GM23338 (cell line): Measurements from ENCODE around the gene GAS6. TPM values are rescaled to one million over a fixed set of nuclear protein-coding genes. Genes with fewer than 3 reads are reported as not detected.

ENCODE experiments used
- ATAC-seq: fragments of 200-7000 bp; cut with Tn5 transposase; 3 replicates; pipeline ENCODE4 v1.9.1; 2020
- DNase-seq: peaks from one replicate; pipeline ENCODE4 v3.0.0-alpha.2; 2015; ENCODE audit warnings: low spot score
- H2AFZ ChIP-seq: fragments of 200-600 bp; sonication (generic); 2 replicates; pipeline ENCODE4 v1.8.0; 2016; ENCODE audit warnings: antibody characterized with exemption, mild to moderate bottlenecking, moderate library complexity
- H3F3A ChIP-seq: fragments of 200-600 bp; sonication (generic); replicated peaks from 2 replicates; pipeline ENCODE4 v1.8.0; 2017; ENCODE audit warnings: antibody characterized with exemption, mixed run types, low read depth
- H3K27ac ChIP-seq: fragments of 200-600 bp; sonication (generic); 2 replicates; pipeline ENCODE4 v1.6.1; 2016; ENCODE audit warnings: low read depth
- H3K27me3 ChIP-seq: fragments of 200-600 bp; sonication (generic); 2 replicates; pipeline ENCODE4 v1.8.0; 2016; ENCODE audit warnings: mild to moderate bottlenecking, mixed run types, moderate library complexity; ENCODE audit not compliant: insufficient read depth
- H3K36me3 ChIP-seq: fragments of 200-600 bp; sonication (generic); 2 replicates; pipeline ENCODE4 v1.8.0; 2016; ENCODE audit warnings: mild to moderate bottlenecking; ENCODE audit not compliant: insufficient read depth
- H3K4me1 ChIP-seq: fragments of 200-600 bp; sonication (generic); 2 replicates; pipeline ENCODE4 v1.8.0; 2016; ENCODE audit warnings: mild to moderate bottlenecking, moderate library complexity; ENCODE audit not compliant: insufficient read depth
- H3K4me2 ChIP-seq: fragments of 200-600 bp; sonication (generic); 2 replicates; pipeline ENCODE4 v1.7.1; 2017; ENCODE audit warnings: mixed run types
- H3K4me3 ChIP-seq: fragments of 200-600 bp; sonication (generic); 2 replicates; pipeline ENCODE4 v1.6.1; 2016; ENCODE audit warnings: mixed run types
- H3K79me2 ChIP-seq: fragments of 200-600 bp; sonication (generic); replicated peaks from 2 replicates; pipeline ENCODE4 v1.8.0; 2017; ENCODE audit warnings: mild to moderate bottlenecking; ENCODE audit not compliant: insufficient read depth
- H3K9me2 ChIP-seq: fragments of 200-600 bp; sonication (generic); 2 replicates; pipeline ENCODE4 v1.8.0; 2017; ENCODE audit not compliant: insufficient read depth
- H4K20me1 ChIP-seq: fragments of 200-600 bp; sonication (generic); replicated peaks from 2 replicates; pipeline ENCODE4 v1.8.0; 2017; ENCODE audit warnings: mild to moderate bottlenecking; ENCODE audit not compliant: insufficient read depth
- H3K27ac Mint-ChIP-seq: 2 replicates; pipeline ENCODE4 v1.8.0; 2020; ENCODE audit warnings: inconsistent platforms, mild to moderate bottlenecking, moderate library complexity, mixed read lengths
- H3K27me3 Mint-ChIP-seq: 3 replicates; pipeline ENCODE4 v1.8.0; 2022; ENCODE audit warnings: low read depth, mild to moderate bottlenecking, moderate library complexity, mixed read lengths, inconsistent platforms; ENCODE audit not compliant: insufficient read depth, poor library complexity
- H3K36me3 Mint-ChIP-seq: 3 replicates; pipeline ENCODE4 v1.8.0; 2021; ENCODE audit warnings: low read depth, mild to moderate bottlenecking, inconsistent platforms, moderate library complexity, mixed read lengths
- H3K4me1 Mint-ChIP-seq: 3 replicates; pipeline ENCODE4 v1.8.0; 2020; ENCODE audit warnings: mild to moderate bottlenecking, inconsistent platforms, mixed read lengths
- H3K4me3 Mint-ChIP-seq: 3 replicates; pipeline ENCODE4 v1.8.0; 2021; ENCODE audit warnings: moderate library complexity, mild to moderate bottlenecking, inconsistent platforms, mixed read lengths
- H3K9me3 Mint-ChIP-seq: 3 replicates; pipeline ENCODE4 v1.8.0; 2020; ENCODE audit warnings: moderate library complexity, mild to moderate bottlenecking, inconsistent platforms, mixed read lengths
- CREB1 ChIP-seq: fragments of 250-450 bp; sonication (Bioruptor Pico); IDR thresholded peaks from 2 replicates; pipeline ENCODE4 v1.5.0; 2020; ENCODE audit warnings: low read depth, mild to moderate bottlenecking, moderate library complexity
- EZH2 ChIP-seq: fragments of 200-600 bp; sonication (generic); IDR thresholded peaks from one replicate; pipeline ENCODE4 v1.8.0; 2017; ENCODE audit warnings: antibody characterized with exemption, mild to moderate bottlenecking, low read depth; ENCODE audit not compliant: unreplicated experiment
- EZH2phosphoT487 ChIP-seq: fragments of 200-600 bp; sonication (generic); IDR thresholded peaks from one replicate; pipeline ENCODE4 v1.8.1; 2018; ENCODE audit warnings: antibody characterized with exemption; ENCODE audit not compliant: unreplicated experiment
- JUNB ChIP-seq: IDR thresholded peaks from one replicate; pipeline ENCODE4 v1.6.1; 2016; ENCODE audit warnings: antibody characterized with exemption; ENCODE audit not compliant: unreplicated experiment
- NANOG ChIP-seq: IDR thresholded peaks from 2 replicates; pipeline ENCODE4 v1.6.1; 2016; ENCODE audit warnings: antibody characterized with exemption, borderline replicate concordance
- POLR2AphosphoS5 ChIP-seq: IDR thresholded peaks from 2 replicates; pipeline ENCODE4 v1.6.1; 2016; ENCODE audit warnings: antibody characterized with exemption, low read depth
- REST ChIP-seq: IDR thresholded peaks from one replicate; pipeline ENCODE4 v1.6.1; 2018; ENCODE audit warnings: antibody characterized with exemption; ENCODE audit not compliant: unreplicated experiment
- STAT1 ChIP-seq: IDR thresholded peaks from one replicate; pipeline ENCODE4 v1.6.1; 2016; ENCODE audit warnings: antibody characterized with exemption; ENCODE audit not compliant: unreplicated experiment
- ZNF114 ChIP-seq: fragments of 250-450 bp; sonication (Bioruptor Pico); IDR thresholded peaks from 2 replicates; pipeline ENCODE4 v1.5.0; 2020; ENCODE audit warnings: mild to moderate bottlenecking, moderate library complexity
- ZNF331 ChIP-seq: fragments of 250-450 bp; sonication (Bioruptor Pico); IDR thresholded peaks from 2 replicates; pipeline ENCODE4 v1.5.0; 2020; ENCODE audit warnings: low read depth, mild to moderate bottlenecking, moderate library complexity
- ZNF462 ChIP-seq: fragments of 250-450 bp; sonication (Bioruptor Pico); IDR thresholded peaks from 2 replicates; pipeline ENCODE4 v1.5.0; 2020; ENCODE audit warnings: mild to moderate bottlenecking, moderate library complexity
- polyA plus RNA-seq: library from polyadenylated mRNA; unstranded; fragments of >200 nt; fragmentation: Nextera tagmentation; extraction: Ambion mirVana; gene quantifications from 2 replicates; pipeline ENCODE4 v1.2.1, GENCODE V29; 2016
- total RNA-seq: library from RNA; depleted of rRNA; stranded (reverse); fragments of >200 nt; shearing (Covaris generic); gene quantifications from 2 replicates; pipeline ENCODE4 v1.2.3, GENCODE V29; 2014

Gene GAS6
- total and polyA plus RNA-seq, 2 experiments from 2014 or later: 7.9 to 21.2 TPM

GRCh38 chr13:113840541-113841352 is 23.1 kb downstream of the GAS6 start:
- Histone ChIP-seq H3F3A (no peaks in the 10 kb centered on the region), H4K20me1 (no peaks in the 10 kb centered on the region), H3K27ac (no peak overlapping the region), H3K4me2 (no peak overlapping the region), H3K9me2 (no peaks in the 10 kb centered on the region), H3K36me3 (no peaks in the 10 kb centered on the region), H3K4me3 (no peak overlapping the region), H2AFZ (no peak overlapping the region), H3K4me1 (no peaks in the 10 kb centered on the region), H3K79me2 (no peaks in the 10 kb centered on the region), H3K27me3 (no peaks in the 10 kb centered on the region)
- Mint-ChIP-seq H3K9me3 (peaks cover 2% of the 10 kb centered on the region; the same call in 2 of the 3 replicates), H3K27ac (no peak overlapping the region), H3K27me3 (peaks cover 3% of the 10 kb centered on the region), H3K36me3 (peaks cover 4% of the 10 kb centered on the region; the same call in 1 of the 3 replicates), H3K4me1 (peaks cover 13% of the 10 kb centered on the region), H3K4me3 (no peak overlapping the region)
- DNase-seq (no peak), ATAC-seq (no peak)
- no peak for TF ChIP-seq EZH2

- H3F3A ChIP-seq: no peaks in the 10 kb centered on the region
- no peak for TF ChIP-seq STAT1
- TF ChIP-seq NANOG: no peak
- TF ChIP-seq CREB1 (CRISPR knock-in tag): no peak
- TF ChIP-seq JUNB: no peak
- TF ChIP-seq EZH2phosphoT487: no peak
- TF ChIP-seq POLR2AphosphoS5: no peak
- TF ChIP-seq EZH2: no peak
- TF ChIP-seq REST: no peak
- TF ChIP-seq ZNF462: no peak
- TF ChIP-seq ZNF114: no peak
- no peak for TF ChIP-seq ZNF331 (CRISPR knock-in tag)
Measured at GRCh38 chr13:113839536-113840204, 24.2 kb downstream of the GAS6 start.

More at GRCh38 chr13:113839536-113840204, 24.2 kb downstream of the GAS6 start:
- Histone ChIP-seq H2AFZ (no peak overlapping the region), H3K9me2 (no peaks in the 10 kb centered on the region), H4K20me1 (no peaks in the 10 kb centered on the region), H3K4me1 (no peaks in the 10 kb centered on the region), H3K27me3 (no peaks in the 10 kb centered on the region), H3K36me3 (no peaks in the 10 kb centered on the region), H3K79me2 (no peaks in the 10 kb centered on the region), H3K4me2 (no peak overlapping the region), H3K27ac (no peak overlapping the region), H3K4me3 (no peak overlapping the region)
- Mint-ChIP-seq H3K27ac (no peak overlapping the region), H3K9me3 (peaks cover 2% of the 10 kb centered on the region; the same call in 2 of the 3 replicates), H3K36me3 (peaks cover 4% of the 10 kb centered on the region; the same call in 2 of the 3 replicates), H3K4me3 (no peak overlapping the region), H3K4me1 (peaks cover 13% of the 10 kb centered on the region), H3K27me3 (peaks cover 3% of the 10 kb centered on the region)
- DNase-seq: no peak
- ATAC-seq: no peak; the same call in 2 of the 3 replicates
